Peyer's patch (tissue), 4 donors: Measurements from ENCODE around the gene HCST.

ENCODE experiments used
- CTCF ChIP-seq, 6 experiments: fragments of 450-650 bp in 4 of 6; fragments of 200-600 bp in 2 of 6; sonication (generic) in 1 of 6; IDR thresholded peaks; one replicate each; pipeline ENCODE4 v1.5.1; 2017 to 2019; ENCODE audit warnings: antibody characterized with exemption in 6 of 6, mild to moderate bottlenecking in 3 of 6, moderate library complexity in 1 of 6
- POLR2A ChIP-seq, 2 donors: fragments of 450-650 bp; IDR thresholded peaks; one replicate each; pipeline ENCODE4 v1.5.1; 2017; ENCODE audit warnings: antibody characterized with exemption in 2 of 2, mild to moderate bottlenecking in 2 of 2, moderate library complexity in 2 of 2

GRCh38 chr19:35882114-35882832, 20.1 kb upstream of the HCST start:
- peak; percentile 27 to 72 (median 61) for TF ChIP-seq CTCF (IDR thresholded peaks at IDR 0.05)
- no peak for TF ChIP-seq POLR2A (IDR thresholded peaks at IDR 0.05)
